HG03280 (cell line): ENCODE data around the gene BAIAP2.

ENCODE experiments used
- ATAC-seq: cut with Tn5 transposase; IDR thresholded peaks from one replicate; pipeline ENCODE4 v1.9.1; 2021; ENCODE audit warnings: mild to moderate bottlenecking, moderate library complexity; ENCODE audit not compliant: unreplicated experiment

Gene BAIAP2

GRCh38 chr17:81050645-81051625, 16.0 kb downstream of the BAIAP2 start:
- no peak for ATAC-seq

GRCh38 chr17:81052199-81052997, 17.4 kb downstream of the BAIAP2 start:
- no peak for ATAC-seq

GRCh38 chr17:81053041-81053970, 18.4 kb downstream of the BAIAP2 start:
- no peak for ATAC-seq

- ATAC-seq = no peak
These were observed 19.4 kb downstream of the BAIAP2 start for GRCh38 chr17:81054308-81054707.

- no peak for ATAC-seq
These were observed 20.0 kb downstream of the BAIAP2 start for GRCh38 chr17:81054881-81055370.

- ATAC-seq = no peak
These were observed 21.4 kb downstream of the BAIAP2 start for GRCh38 chr17:81056312-81056711.

GRCh38 chr17:81057079-81057730, 22.3 kb downstream of the BAIAP2 start:
- ATAC-seq = no peak

GRCh38 chr17:81057777-81058176, 22.8 kb downstream of the BAIAP2 start:
- ATAC-seq = no peak

GRCh38 chr17:81058263-81058871, 23.4 kb downstream of the BAIAP2 start:
- no peak for ATAC-seq

- no peak for ATAC-seq
These were observed 24.1 kb downstream of the BAIAP2 start for GRCh38 chr17:81059026-81059425.

- ATAC-seq = no peak
These were observed 25.5 kb downstream of the BAIAP2 start for GRCh38 chr17:81060416-81060815.

GRCh38 chr17:81061027-81061735, 26.2 kb downstream of the BAIAP2 start:
- no peak for ATAC-seq

GRCh38 chr17:81062014-81062780, 27.2 kb downstream of the BAIAP2 start:
- ATAC-seq = no peak

- no peak for ATAC-seq
These were observed 28.4 kb downstream of the BAIAP2 start for GRCh38 chr17:81063106-81064093.

GRCh38 chr17:81064678-81065475, 29.9 kb downstream of the BAIAP2 start:
- ATAC-seq = no peak

GRCh38 chr17:81065500-81065899, 30.5 kb downstream of the BAIAP2 start:
- no peak for ATAC-seq
